Left colon (tissue), 2 donors: Measurements from ENCODE around the gene NRROS. TPM values are rescaled to one million over a fixed set of nuclear protein-coding genes. Genes with fewer than 3 reads are reported as not detected.
"Not testable (repeated sequence)": the region's sequence is repeated elsewhere in the genome, so short reads cannot be mapped to it uniquely, and the experiment has no call there.

Experiments
- ATAC-seq: fragments of 200-7000 bp; cut with Tn5 transposase; one replicate; pipeline ENCODE4 v1.9.1; 2020; ENCODE audit warnings: mild to moderate bottlenecking, moderate library complexity
- DNase-seq, 2 donors: peaks; one replicate each; pipeline ENCODE4 v3.0.0-alpha.2; 2020
- intact Hi-C, 2 donors: fragments of 100-400 bp; cut with DNase I in 1 of 2; cut with micrococcal nuclease in 1 of 2; formaldehyde crosslinking; loops; one replicate each; pipeline versions ENCODE4 v1.11.2 to v1.14.0; 2022; cut with DNase I, micrococcal nuclease
- long read RNA-seq: library from polyadenylated mRNA; unstranded; transcript quantifications from one replicate; pipeline ENCODE4 v2.0.0, GENCODE V29; 2021
- total RNA-seq, 2 donors: library from RNA; stranded (reverse); fragmentation: NEBNext Ultra II Directional; extraction: Animal tissue kit (Norgen Biotek cat#: 25700); gene quantifications; one replicate each; pipeline ENCODE4 v1.2.1, GENCODE V29; 2021
- donor health status: DM: no; HTN: no; CAD: no.
- donor health status: DM: yes; HTN: yes; CAD: no.

The NRROS gene
- 1 to 10 TPM; 1.3 to 4.0 TPM for total RNA-seq
- long read RNA-seq = 0 reads

DNA sequence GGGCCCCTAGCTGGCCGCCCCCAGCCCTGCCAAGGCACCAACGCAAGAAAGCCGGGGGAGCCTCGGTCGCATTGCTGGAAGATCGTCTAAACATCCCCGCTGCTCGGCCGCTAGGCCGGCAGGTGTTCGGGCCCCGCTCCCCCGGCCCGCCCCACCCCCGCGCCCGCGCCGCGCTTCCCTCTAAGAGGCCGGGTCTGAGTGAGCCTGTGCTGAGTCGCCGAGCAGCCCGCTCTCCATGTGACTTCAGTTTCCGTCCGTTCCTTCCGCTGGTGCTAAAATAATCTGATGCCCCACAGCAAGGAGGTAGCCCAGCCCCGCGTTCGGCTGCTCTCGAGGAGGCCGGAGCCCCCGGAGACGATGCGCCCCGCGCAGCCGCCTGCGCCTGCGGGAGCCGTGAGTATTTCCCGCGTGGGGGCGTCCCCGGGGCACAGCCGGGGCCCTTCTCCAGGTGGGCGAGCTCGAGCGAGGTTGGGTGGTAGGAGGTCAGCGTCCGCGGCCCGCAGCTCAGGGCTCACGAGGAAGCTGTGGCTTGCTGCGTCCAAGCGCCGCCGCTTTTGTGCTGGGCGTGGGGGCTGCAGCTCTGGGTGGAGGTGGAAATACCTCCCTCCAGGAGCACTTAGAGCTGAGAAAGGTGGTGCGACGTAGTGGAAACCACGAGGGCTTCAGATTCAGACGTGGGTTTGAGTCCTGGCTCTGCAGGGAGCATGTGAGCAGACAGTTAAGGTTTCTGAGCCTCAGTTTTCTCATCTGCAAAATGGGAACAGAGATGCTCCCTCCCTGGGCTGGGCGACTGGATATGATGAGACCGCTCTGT is at the start of gene NRROS:
Gene NRROS (plus strand): TSS at position 212 of the 814 bp plus-strand sequence. CDS start 14,846 bp downstream, outside the sequence.
- DNase-seq (peak; percentile 75 to 76), ATAC-seq (peak; percentile 87)
- intact Hi-C loops = no loop called here

DNA sequence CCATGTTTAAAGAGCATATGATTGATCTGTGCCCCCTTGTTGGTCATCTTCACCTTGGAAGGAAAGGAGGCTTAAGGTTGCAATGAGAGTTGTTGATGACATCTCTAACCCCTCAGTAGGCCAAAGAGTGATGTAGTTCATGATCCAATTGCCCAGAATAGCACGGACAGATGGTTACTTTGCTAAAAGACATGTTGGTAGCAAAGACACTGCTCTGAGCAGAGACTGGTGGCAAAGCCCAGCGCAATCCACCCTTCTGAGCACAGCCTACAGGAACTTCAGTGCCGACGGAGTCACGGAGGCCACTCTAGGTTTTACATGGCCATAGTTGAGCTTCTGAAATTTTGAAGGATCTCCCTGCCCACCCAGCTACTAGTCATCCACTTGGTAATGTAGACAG is 49.2 kb upstream of the NRROS start:
- no peak for ATAC-seq
- intact Hi-C loops = no loop called here
- no peak for DNase-seq

DNA sequence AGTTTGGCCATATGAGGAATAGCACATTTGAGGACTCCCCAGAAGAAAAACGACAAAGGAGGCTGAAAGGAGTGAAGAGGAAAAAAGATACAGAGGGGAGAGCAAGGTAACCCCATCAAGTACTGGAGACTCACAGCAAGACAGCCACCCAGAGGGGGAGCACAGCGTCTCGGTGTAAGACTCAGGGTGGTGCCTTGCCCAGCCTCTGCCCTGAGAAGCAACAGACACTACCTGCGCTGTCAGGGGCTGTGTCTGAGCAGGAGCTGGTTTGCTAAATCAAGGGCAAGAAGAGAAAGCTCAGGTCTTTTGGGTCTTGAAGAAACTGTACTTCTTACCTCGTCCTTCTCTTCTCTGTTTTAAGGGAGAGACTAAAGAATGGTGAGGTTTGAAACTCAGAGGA is 43.1 kb upstream of the NRROS start:
- intact Hi-C loops = no loop called here
- ATAC-seq (no peak), DNase-seq (no peak)

DNA sequence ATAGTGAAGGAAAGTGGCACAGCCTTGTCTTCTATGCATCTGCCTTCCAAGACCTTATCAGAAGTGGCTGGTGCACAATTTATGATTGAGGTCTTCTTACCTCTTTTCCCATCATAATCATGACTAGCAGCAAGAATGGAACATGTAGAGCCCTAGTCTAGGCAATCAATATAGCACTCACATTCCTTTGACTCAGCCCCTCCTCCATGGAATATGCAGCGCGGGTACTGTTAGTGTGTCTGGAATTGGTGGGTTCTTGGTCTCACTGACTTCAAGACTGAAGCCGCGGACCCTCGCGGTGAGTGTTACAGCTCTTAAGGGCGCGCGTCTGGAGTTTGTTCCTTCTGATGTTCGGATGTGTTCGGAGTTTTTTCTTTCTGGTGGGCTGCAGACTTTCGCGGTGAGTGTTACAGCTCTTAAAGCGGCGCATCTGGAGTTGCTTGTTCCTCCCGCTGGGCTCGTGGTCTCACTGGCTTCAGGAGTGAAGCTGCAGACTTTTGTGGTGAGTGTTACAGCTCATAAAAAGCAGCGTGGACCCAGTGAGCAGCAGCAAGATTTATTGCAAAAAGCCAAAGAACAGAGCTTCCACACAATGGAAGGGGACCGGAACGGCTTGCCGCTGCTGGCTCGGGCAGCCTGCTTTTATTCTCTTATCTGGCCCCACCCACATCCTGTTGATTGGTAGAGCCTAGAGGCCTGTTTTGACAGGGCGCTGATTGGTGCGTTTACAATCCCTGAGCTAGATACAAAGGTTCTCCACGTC is 41.3 kb upstream of the NRROS start:
- intact Hi-C loops, DNase-seq: not testable (repeated sequence)

DNA sequence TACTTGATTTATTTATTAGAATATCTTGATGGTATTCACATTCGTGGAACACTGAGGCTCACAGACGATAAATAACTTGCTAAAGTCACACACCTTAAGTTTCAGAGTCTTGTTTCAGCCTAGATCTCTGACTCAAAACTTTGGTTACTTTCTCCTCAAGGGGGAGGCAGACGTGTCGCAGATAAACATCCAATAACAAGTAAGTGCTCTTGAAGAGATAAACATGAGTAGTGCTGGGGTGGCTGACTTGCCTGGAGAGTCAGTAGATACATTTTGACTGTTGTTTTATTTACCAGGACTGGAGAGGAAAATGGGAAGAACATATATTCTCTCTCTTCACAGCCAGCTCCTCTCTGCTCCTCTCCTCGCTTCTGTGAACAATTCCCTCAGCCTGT is 39.8 kb upstream of the NRROS start:
- intact Hi-C loops = no loop called here
- DNase-seq (no peak), ATAC-seq (no peak)

More for the DNA sequence above, 41.3 kb upstream of the NRROS start:
- not testable (repeated sequence) for ATAC-seq

DNA sequence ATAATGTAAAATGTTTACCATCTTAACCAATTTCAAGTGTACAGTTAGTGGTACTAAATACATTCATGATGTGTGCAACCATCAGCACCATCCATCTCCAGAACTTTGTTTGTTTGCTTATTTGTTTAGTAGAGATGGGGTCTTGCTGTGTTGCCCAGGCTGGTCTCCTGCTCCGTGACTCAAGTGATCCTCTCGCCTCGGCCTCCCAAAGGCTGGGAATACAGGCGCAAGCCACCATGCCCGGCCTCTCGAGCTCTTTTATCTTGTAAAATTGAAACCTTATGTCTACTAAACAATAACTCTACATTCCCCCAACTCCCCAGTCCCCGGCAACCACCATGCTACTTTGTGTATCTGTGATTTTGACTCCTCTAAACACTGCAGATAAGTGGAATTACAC is 39.1 kb upstream of the NRROS start:
- intact Hi-C loops = no loop called here
- ATAC-seq (no peak), DNase-seq (no peak)

DNA sequence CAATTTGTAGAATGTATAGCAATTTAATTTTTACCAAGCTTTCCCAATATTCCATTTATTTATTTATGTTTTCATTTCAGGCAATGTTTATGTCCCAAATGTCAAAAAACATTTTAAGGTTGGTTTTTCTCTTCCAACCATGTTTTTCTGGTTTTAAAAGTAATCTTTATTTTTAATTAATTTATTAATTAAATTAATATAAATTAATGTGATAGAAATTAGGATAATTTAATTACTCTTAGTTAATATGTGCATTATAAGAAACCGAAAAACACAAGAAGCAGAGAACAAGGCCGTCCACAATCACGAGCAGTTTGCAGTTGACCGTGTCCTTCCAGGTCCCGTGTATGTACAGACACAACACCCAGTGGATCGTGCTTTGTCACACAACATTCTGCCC is 36.8 kb upstream of the NRROS start:
- DNase-seq (no peak), ATAC-seq (no peak)
- intact Hi-C loops = no loop called here

DNA sequence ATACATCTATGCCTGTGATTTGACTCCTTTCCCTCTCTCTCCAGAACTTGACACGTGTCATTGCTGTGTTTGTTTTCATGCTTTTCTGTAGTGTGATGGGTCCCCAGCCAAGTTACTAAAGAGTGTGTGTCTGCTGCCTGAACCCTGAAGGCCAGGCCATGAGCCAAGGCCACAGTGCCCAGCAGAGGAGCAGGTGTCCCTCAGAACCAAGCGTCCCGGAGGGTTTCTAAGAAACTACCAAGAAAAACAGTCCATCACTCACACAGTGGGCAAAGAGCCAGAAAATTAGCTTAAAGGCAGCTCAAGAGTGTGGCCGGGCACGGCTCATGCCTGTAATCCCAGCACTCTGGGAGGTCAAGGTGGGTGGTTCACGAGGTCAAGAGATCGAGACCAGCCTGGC is 35.8 kb upstream of the NRROS start:
- intact Hi-C loops = no loop called here
- ATAC-seq = no peak
- DNase-seq = no peak

DNA sequence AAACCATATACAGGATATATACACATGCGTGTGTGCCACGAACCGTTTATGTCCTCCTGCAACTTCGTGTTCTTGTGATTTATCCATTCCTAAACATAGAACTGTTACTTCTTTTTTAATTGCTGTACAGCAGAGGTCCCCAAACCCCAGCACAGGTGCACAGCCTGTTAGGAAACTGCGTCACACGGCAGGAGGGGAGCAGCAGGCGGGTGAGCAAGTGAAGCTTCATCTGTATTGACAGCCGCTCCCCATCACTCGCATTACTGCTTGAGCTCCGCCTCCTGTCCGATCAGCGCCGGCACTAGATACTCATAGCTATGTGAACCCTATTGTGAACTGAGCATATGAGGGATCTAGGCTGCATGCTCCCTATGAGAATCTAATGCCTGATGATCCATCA is 34.9 kb upstream of the NRROS start:
- intact Hi-C loops = no loop called here
- peak in 1 of 2 donors; percentile 22 for DNase-seq
- ATAC-seq = no peak

DNA sequence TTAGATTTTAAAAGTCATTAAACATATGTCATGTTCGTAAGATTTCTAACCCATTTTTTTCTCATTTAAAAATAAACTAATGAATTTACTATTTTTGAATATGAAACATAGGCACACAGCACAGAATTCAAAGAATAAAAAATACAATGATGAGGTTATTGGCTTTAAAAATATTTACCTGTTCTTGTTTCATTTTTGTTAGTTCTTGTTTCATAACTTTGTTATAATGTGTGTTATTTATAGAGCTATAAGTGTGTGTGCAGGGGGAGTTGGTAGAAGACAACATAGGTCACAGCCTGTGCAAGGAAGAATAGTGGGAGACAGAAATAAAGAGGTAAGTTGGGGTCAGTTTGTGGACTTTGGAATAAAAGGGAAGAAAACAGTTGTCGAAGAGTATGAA is 30.8 kb upstream of the NRROS start:
- DNase-seq = no peak
- no peak for ATAC-seq
- intact Hi-C loops = loop anchor here in 1 of 2 donors (5.0 kb wide), 1 partner anchor 79 kb away; no protein-coding TSS in a partner anchor

DNA sequence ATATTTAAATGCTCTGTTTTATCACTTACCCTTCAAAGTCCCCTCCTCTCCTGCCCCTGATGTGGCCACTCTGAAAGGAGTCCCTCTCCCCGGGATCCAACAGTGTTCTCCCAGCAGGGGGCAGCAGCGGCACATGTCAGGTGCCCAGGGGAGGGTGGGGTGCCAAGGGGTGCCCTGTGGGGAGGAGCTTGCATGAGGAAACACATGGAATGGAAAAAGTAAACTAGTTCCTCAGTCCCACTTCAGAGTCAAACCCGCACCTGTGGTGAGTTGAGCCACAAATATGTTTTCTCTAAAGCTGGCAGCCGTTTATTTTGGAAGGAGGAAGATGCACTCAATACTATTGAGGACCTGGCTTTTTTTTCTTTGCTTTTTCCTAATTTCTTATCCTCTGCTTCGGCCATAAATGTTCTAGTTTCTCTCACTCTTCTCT is 30.1 kb upstream of the NRROS start:
- ATAC-seq (peak; percentile 99), DNase-seq (peak; percentile 91 to 95)
- intact Hi-C loops = loop anchor here in 1 of 2 donors (5.0 kb wide), 1 partner anchor 78 kb away; no protein-coding TSS in a partner anchor

DNA sequence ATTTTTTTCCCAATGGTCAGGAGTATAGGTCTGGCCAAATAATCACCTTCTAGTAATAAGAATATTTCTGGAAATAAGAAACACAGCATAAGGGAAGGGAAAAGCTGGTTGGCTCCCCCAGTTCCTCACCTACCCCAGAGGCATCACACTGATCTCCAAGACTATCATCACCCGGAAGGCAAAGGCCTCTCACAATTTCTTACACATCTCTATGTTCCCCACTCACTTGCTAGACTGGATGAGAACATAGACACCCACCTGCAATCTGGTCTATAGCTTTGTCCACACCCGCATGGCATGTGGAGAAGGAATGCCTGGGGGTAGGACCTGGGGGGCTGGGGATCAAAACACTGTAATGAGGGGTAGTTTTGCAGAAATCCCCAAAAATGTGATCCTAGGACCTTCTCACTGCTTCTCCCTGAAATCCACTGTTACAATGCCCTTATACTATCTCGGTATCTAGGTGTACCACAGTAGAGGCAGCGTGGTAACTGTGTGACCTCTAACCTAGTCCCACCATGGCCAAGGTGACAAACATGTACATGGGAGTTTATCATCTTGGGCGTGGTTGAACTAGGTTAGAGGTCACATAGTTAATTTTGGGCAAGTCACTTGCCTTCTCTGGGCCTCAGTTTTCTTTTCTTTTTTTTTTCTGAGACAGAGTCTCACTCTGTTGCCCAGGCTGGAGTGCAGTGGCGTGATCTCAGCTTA is 29.5 kb upstream of the NRROS start:
- intact Hi-C loops = loop anchor here (5.0 to 10.0 kb wide), 2 partner anchors 75 to 77 kb away; no protein-coding TSS in a partner anchor
- peak; percentile 25 for ATAC-seq
- no peak for DNase-seq

DNA sequence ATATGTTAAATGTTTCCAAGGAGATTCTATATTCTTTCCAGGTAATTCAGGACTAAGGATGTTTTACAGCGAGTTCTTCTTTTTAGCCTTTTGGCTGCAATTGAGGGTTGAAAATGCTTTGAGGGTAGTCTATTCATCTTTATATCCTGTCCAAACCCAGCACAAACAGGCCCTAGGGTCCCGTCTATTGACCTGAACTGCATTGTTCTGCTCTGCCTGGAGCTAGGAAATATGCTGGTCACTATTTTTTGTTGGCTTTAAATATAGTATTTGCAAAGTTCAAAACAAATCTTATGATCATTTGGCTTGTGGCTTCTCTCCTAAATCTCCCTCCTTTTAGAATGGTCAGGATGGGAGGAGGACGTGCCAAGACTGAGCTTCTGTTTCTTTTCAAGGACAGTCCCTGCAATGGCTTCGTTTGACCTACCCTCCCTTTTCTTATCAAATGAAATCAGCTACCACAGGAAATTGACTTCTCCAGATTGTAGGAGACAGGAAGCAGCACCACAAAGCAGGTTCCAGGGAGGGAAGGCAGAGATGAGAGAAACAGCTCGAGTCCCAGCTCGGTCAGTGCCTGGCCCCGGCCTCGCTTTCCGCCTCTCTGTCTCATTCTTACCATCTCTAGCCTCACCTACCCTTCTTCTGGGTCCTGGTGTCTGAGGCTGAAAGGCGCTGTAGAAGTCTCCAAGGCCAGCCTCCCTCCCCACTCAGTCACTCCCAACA is 27.6 kb upstream of the NRROS start:
- DNase-seq (no peak), ATAC-seq (no peak)
- intact Hi-C loops = loop anchor here in 1 of 2 donors (10.0 kb wide), 1 partner anchor 73 kb away; no protein-coding TSS in a partner anchor

DNA sequence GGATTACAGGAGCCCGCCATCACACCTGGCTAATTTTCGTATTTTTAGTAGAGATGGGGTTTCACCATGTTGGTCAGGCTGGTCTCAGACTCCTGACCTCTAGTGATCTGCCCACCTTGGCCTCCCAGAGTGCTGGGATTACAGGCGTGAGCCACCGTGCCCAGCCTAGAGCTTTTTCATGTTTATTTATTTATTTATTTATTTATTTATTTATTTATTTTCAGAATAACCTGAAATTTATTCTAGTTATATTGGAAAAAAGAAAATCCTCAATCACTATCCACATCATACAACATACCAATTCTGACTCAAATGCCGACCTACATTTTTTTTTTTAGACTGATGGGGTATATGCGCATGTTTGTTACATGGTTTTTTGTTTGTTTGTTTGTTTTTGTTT is 24.3 kb upstream of the NRROS start:
- intact Hi-C loops = loop anchor here in 1 of 2 donors (10.0 kb wide), 1 partner anchor 70 kb away; no protein-coding TSS in a partner anchor
- not testable (repeated sequence) for ATAC-seq, DNase-seq

DNA sequence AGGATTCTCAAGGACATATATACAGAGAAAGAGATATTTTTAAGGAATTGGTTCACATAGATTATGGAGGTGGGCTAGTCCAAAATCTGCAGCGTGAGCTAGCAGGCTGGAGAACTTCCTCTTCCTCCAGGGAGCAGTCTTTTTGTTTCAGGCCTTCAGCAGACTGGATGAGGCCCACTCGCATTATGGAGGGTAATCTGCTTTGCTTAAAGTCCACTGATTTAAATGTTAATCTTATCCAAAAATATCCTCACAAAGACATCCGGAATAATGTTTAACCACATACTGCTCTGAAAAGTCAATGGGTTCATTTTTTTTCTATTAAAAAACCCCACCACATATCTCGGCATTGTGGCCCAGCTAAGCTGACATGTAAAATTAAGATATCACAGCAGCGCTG is 22.2 kb upstream of the NRROS start:
- DNase-seq = no peak
- intact Hi-C loops = loop anchor here in 1 of 2 donors (10.0 kb wide), 1 partner anchor 68 kb away; no protein-coding TSS in a partner anchor

DNA sequence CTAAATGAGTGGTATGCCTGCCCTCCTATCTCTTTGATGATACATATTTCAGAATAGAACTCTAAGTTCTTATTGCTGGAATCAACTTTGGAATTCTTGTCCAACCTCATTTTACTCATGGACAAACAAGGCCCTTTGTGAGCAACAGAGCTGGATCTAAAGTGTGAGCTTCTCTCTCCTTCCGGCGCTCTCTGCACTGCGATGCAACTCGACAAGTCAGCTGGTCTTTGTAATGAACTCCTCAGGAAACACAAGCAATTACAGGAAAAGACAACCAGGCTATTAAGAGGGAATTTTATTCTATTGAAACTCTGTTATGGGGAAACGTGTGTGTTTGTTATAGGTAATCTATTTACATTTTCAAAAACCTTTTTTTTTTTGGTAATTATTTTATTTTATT is 20.3 kb upstream of the NRROS start:
- DNase-seq (no peak), ATAC-seq (no peak)
- intact Hi-C loops = loop anchor here in 1 of 2 donors (10.0 kb wide), 1 partner anchor 66 kb away; no protein-coding TSS in a partner anchor

More for the DNA sequence above, 22.2 kb upstream of the NRROS start:
- ATAC-seq = no peak

DNA sequence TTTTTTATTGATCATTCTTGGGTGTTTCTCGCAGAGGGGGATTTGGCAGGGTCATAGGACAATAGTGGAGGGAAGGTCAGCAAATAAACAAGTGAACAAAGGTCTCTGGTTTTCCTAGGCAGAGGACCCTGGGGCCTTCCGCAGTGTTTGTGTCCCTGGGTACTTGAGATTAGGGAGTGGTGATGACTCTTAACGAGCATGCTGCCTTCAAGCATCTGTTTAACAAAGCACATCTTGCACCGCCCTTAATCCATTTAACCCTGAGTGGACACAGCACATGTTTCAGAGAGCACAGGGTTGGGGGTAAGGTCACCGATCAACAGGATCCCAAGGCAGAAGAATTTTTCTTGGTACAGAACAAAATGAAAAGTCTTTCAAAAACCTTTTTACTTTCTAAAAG is 19.9 kb upstream of the NRROS start:
- not testable (repeated sequence) for ATAC-seq, DNase-seq
- intact Hi-C loops = loop anchor here in 1 of 2 donors (10.0 kb wide), 1 partner anchor 65 kb away; no protein-coding TSS in a partner anchor

DNA sequence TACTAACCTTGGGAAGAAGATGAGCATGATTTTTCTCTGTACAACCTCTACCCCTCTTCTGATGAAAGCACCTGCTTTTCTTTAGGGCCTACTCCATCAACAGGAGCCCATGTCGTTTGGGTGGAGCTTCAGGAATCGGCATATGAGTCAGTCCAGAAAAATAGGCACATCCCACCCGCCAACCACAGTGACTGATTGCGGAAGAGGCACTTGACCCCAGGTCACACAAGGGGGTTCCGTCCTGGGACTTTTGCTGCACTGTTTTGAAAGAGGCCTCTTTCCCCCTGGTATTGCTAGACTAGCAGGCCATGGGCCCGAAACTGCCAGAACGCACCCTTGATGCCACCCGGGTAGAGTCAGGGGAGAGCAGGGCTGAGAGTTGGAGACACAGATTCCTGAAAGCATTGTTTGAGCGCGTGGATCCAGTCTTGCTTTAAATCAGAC is 19.3 kb upstream of the NRROS start:
- DNase-seq = peak in 1 of 2 donors; percentile 53
- intact Hi-C loops = no loop called here
- ATAC-seq = no peak
